ENCODE results near the gene IL1RAPL2. TPM values are rescaled to one million over a fixed set of nuclear protein-coding genes. Genes with fewer than 3 reads are reported as not detected.

Gene IL1RAPL2
- total RNA-seq, 4 donors from 2014 or later: not detected

DNA sequence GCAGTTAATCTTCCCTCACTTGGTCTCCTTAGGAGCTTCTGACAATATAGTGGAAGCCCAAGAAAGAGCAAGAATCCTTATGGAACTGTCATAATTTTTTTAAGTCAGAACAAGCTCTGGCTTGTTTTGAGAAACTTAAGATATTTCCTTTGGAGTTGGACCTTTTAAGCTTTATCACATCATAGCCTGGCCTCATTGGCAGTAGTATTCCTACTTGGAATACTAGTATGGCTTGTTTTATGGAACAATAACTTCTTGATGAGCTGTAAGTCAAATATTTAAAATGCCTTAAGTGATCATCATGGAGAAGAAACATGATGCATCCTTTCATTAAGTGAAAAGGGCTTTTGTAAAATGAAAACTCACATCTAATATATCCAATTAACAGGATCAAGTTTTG, 1178.3 kb downstream of the IL1RAPL2 start:
- Histone ChIP-seq H3K4me1 (no peaks in the 10 kb centered on the region), H3K27me3 (no peaks in the 10 kb centered on the region), H3K4me3 (no peak overlapping the region), H3K9me3 (no peaks in the 10 kb centered on the region), H3K27ac (no peak overlapping the region), H3K36me3 (no peaks in the 10 kb centered on the region)
- TF ChIP-seq POLR2A (IDR thresholded peaks at IDR 0.05) (no peak), CTCF (IDR thresholded peaks at IDR 0.05) (no peak)
- DNase-seq: no peak

- Histone ChIP-seq H3K4me1 (no peaks in the 10 kb centered on the region), H3K4me3 (no peak overlapping the region)
- TF ChIP-seq CTCF (IDR thresholded peaks at IDR 0.05) (no peak), POLR2A (IDR thresholded peaks at IDR 0.05) (no peak)
Measured at GRCh38 chrX:105744946-105745345, 1178.9 kb downstream of the IL1RAPL2 start.

DNA sequence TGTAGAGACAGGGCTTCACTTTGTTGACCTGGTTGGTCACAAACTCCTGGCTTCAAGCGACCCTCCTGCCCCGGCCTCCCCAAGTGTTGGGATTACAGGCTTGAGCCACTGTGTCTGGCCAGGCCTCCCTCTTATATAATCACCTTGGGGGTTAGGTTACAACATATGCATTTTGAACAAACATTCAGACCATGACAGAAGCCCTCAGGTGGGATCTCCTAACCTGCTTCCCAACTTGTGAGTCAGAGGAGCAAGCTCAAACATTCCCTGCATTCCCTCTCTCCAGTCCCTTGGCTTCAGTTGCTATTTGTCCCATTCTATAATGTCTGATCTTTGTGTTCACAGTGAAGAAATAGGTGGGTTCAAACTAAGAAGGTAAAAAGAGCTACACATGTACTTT, 1179.9 kb downstream of the IL1RAPL2 start:
- no peak for DNase-seq
- no peaks in the 10 kb centered on the region for H3K27me3 ChIP-seq
- no peaks in the 10 kb centered on the region for H3K9me3 ChIP-seq
- no peaks in the 10 kb centered on the region for H3K4me1 ChIP-seq
- H3K4me3 ChIP-seq: no peak overlapping the region
- no peaks in the 10 kb centered on the region for H3K36me3 ChIP-seq
- no peak for TF ChIP-seq POLR2A (IDR thresholded peaks at IDR 0.05)
- TF ChIP-seq CTCF (IDR thresholded peaks at IDR 0.05): no peak
- H3K27ac ChIP-seq: no peak overlapping the region

More at GRCh38 chrX:105744946-105745345, 1178.9 kb downstream of the IL1RAPL2 start:
- DNase-seq: no peak
- Histone ChIP-seq H3K27me3 (no peaks in the 10 kb centered on the region), H3K9me3 (no peaks in the 10 kb centered on the region), H3K27ac (no peak overlapping the region), H3K36me3 (no peaks in the 10 kb centered on the region)

DNA sequence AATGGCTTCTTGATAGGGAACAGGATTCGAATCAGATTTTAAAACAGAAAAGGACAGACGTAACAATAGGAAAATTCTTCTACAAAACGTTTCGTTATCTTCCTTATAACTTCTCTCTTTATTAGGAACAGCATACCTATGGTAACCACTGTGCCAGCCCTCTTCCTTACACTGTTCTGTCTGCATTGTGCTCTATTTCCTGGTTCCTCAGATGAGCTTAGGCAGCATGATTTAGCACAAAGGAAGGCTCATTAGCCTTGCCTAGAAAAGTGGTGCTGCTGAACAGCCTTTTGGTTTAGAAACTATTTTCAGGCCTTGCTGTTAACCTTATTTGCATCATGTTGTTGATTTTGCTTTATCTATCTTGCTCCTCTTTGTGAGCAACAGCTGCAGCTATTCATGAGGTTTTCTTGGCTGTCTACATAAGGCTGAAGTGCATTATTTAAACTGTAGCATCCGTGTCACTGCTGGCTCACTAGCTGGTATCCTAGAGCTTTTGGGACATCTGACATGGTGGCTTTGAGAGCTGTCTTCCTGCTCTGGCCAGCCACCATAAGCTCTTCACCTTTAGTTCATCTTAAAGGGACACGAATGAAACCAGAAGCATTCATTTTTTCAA, 1186.4 kb downstream of the IL1RAPL2 start:
- no peak for DNase-seq
- H3K27me3 ChIP-seq: no peaks in the 10 kb centered on the region
- no peak for TF ChIP-seq CTCF (IDR thresholded peaks at IDR 0.05)
- TF ChIP-seq POLR2A (IDR thresholded peaks at IDR 0.05): no peak
- no peak overlapping the region for H3K4me3 ChIP-seq
- H3K9me3 ChIP-seq: no peaks in the 10 kb centered on the region
- no peaks in the 10 kb centered on the region for H3K36me3 ChIP-seq
- no peak overlapping the region for H3K27ac ChIP-seq
- no peaks in the 10 kb centered on the region for H3K4me1 ChIP-seq

DNA sequence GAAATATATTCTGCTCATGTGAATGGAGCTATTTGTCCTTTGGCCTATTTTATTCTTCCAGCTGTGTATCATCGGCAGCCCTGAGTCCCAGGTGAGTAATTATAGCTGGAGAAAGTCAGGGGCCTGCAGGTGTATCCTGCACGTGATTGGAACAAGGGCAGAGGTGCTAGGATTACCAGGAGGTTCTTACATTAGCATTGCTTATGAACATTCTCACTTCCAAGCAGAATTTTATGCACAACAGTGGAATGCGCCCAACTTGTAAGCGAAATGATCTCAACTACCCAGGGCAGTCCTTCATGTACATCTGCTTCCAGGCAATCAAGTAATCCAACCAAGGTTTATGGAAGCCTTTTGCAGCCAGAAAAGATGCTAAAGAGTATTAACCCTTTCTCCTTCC, 1187.4 kb downstream of the IL1RAPL2 start:
- H3K4me1 ChIP-seq: no peaks in the 10 kb centered on the region
- TF ChIP-seq CTCF (IDR thresholded peaks at IDR 0.05): no peak
- DNase-seq: no peak
- no peaks in the 10 kb centered on the region for H3K27me3 ChIP-seq
- no peaks in the 10 kb centered on the region for H3K36me3 ChIP-seq
- no peak overlapping the region for H3K4me3 ChIP-seq
- H3K27ac ChIP-seq: no peak overlapping the region
- no peaks in the 10 kb centered on the region for H3K9me3 ChIP-seq
